Suprapubic skin (tissue), 3 donors: ENCODE data around the gene POLR1A.

ENCODE experiments used
- CTCF ChIP-seq, 2 donors: fragments of 200-600 bp in 1 of 2; fragments of 450-650 bp in 1 of 2; sonication (generic) in 1 of 2; IDR thresholded peaks; one replicate each; pipeline ENCODE4 v1.5.1; 2016 to 2019; ENCODE audit warnings: antibody characterized with exemption in 2 of 2, mild to moderate bottlenecking in 1 of 2, moderate library complexity in 1 of 2
- POLR2AphosphoS5 ChIP-seq, 3 donors: sonication (generic); formaldehyde crosslinking; IDR thresholded peaks; one replicate each; pipeline ENCODE4 v1.6.1; 2017; ENCODE audit warnings: antibody characterized with exemption in 3 of 3

- TF ChIP-seq CTCF (IDR thresholded peaks at IDR 0.05) (no peak), POLR2AphosphoS5 (IDR thresholded peaks at IDR 0.05) (no peak)
These were observed 126.6 kb downstream of the POLR1A start for GRCh38 chr2:85978883-85979780.
